HCT116 (cell line): ENCODE data around the gene PARP8. TPM values are rescaled to one million over a fixed set of nuclear protein-coding genes. Genes with fewer than 3 reads are reported as not detected.

Source experiments
- ATAC-seq: fragments of 200-7000 bp; cut with Tn5 transposase; 2 replicates; pipeline ENCODE4 v1.9.1; 2020; ENCODE audit warnings: mild to moderate bottlenecking, moderate library complexity
- BruUV-seq: library from RNA; stranded (reverse); fragments of 400-500 nt; replicated peaks from 2 replicates; lab custom pipeline; 2021; lab: Mats Ljungman, UMichigan
- CTCF ChIA-PET: fragments of 300-600 bp; sonication (Branson Sonifier 250); formaldehyde crosslinking; loops from one replicate; lab custom pipeline; 2021; ENCODE audit warnings: antibody characterized with exemption; lab: Charles Lee
- POLR2A ChIA-PET: fragments of 300-600, 350-600 bp; sonication (Branson Sonifier 250); formaldehyde crosslinking; loops from one replicate; lab custom pipeline; 2021; ENCODE audit warnings: antibody characterized with exemption; lab: Charles Lee
- RAD21 ChIA-PET, 2 experiments: fragments of 300-600 bp; sonication (Branson Sonifier 250); formaldehyde crosslinking; loops; one replicate each; lab custom pipeline; 2023; ENCODE audit warnings: low total read pairs in 2 of 2; ENCODE audit not compliant: uncharacterized antibody in 2 of 2, unreplicated experiment in 2 of 2, low non-redundant PET in 1 of 2; lab: Charles Lee
- DNase-seq: peaks from one replicate; pipeline ENCODE4 v3.0.0-alpha.2; 2010; ENCODE audit warnings: low read depth, low spot score
- H2AFZ ChIP-seq: fragments of 200-600 bp; shearing (Covaris generic), sonication (generic); 2 replicates; pipeline ENCODE4 v1.6.1; 2017; ENCODE audit warnings: low read depth, mixed run types, mixed read lengths, antibody characterized with exemption, low read length; ENCODE audit not compliant: poor library complexity, severe bottlenecking
- H3K27ac ChIP-seq: 2 replicates; pipeline ENCODE4 v1.5.1; 2012; ENCODE audit warnings: low read depth, low read length
- H3K27me3 ChIP-seq: fragments of 200-600 bp; sonication (generic); 2 replicates; pipeline ENCODE4 v1.6.1; 2016; ENCODE audit warnings: mixed run types, low read length, mixed read lengths; ENCODE audit not compliant: insufficient read depth
- H3K36me3 ChIP-seq, 2 experiments: fragments of 200-500 bp in 1 of 2; fragments of 200-600 bp in 1 of 2; sonication (Bioruptor generic) in 1 of 2; sonication (generic) in 1 of 2; 2 replicates each; pipeline versions ENCODE4 v1.5.1 to v1.6.1; 2014 to 2016; ENCODE audit warnings: low read length in 2 of 2, inconsistent platforms in 1 of 2, mixed read lengths in 1 of 2, mixed run types in 1 of 2; ENCODE audit not compliant: insufficient read depth in 2 of 2, control insufficient read depth in 1 of 2
- H3K4me1 ChIP-seq, 2 experiments: fragments of 200-600 bp in 1 of 2; sonication (generic) in 1 of 2; 2 replicates each; pipeline versions ENCODE4 v1.5.1 to v1.6.1; 2012 to 2017; ENCODE audit warnings: low read length in 2 of 2, inconsistent platforms in 1 of 2, mild to moderate bottlenecking in 1 of 2, mixed read lengths in 1 of 2, mixed run types in 1 of 2, moderate library complexity in 1 of 2; ENCODE audit not compliant: insufficient read depth in 2 of 2, control insufficient read depth in 1 of 2
- H3K4me2 ChIP-seq: fragments of 200-600 bp; sonication (generic); 2 replicates; pipeline ENCODE4 v1.6.1; 2017; ENCODE audit warnings: mixed run types, low read length, mixed read lengths
- H3K4me3 ChIP-seq, 2 experiments: fragments of 200-600 bp in 1 of 2; sonication (generic) in 1 of 2; replicated peaks in 1 of 2; 2 replicates each; pipeline ENCODE4 v1.5.1; 2011 to 2016; ENCODE audit warnings: low read length in 2 of 2, control low read depth in 1 of 2, low read depth in 1 of 2, mild to moderate bottlenecking in 1 of 2, mixed read lengths in 1 of 2, mixed run types in 1 of 2
- H3K79me2 ChIP-seq: fragments of 200-600 bp; sonication (generic); 2 replicates; pipeline ENCODE4 v1.6.1; 2017; ENCODE audit warnings: mild to moderate bottlenecking, mixed run types, low read length, moderate library complexity, mixed read lengths; ENCODE audit not compliant: insufficient read depth
- H3K9ac ChIP-seq: fragments of 200-600 bp; sonication (generic); 2 replicates; pipeline ENCODE4 v1.6.1; 2016; ENCODE audit warnings: low read length, mixed read lengths
- H3K9me2 ChIP-seq: fragments of 200-600 bp; sonication (generic), shearing (Covaris generic); 2 replicates; pipeline ENCODE4 v1.6.1; 2017; ENCODE audit warnings: mixed run types, mild to moderate bottlenecking, moderate library complexity; ENCODE audit not compliant: insufficient read depth
- H3K9me3 ChIP-seq, 2 experiments: fragments of 200-500 bp in 1 of 2; fragments of 200-600 bp in 1 of 2; sonication (Bioruptor generic) in 1 of 2; sonication (generic) in 1 of 2; 2 replicates each; pipeline ENCODE4 v1.6.1; 2014 to 2017; ENCODE audit warnings: low read length in 2 of 2, mixed read lengths in 2 of 2, inconsistent platforms in 1 of 2, low read depth in 1 of 2, mild to moderate bottlenecking in 1 of 2, mixed run types in 1 of 2, moderate library complexity in 1 of 2; ENCODE audit not compliant: control insufficient read depth in 1 of 2, insufficient read depth in 1 of 2
- H4K20me1 ChIP-seq: fragments of 200-600 bp; sonication (generic), shearing (Covaris generic); 2 replicates; pipeline ENCODE4 v1.6.1; 2017; ENCODE audit warnings: mixed run types, mild to moderate bottlenecking, moderate library complexity; ENCODE audit not compliant: insufficient read depth
- CEBPB ChIP-seq: IDR thresholded peaks from 2 replicates; pipeline ENCODE4 v1.6.1; 2012; ENCODE audit warnings: low read depth
- ELF1 ChIP-seq: IDR thresholded peaks from 2 replicates; pipeline ENCODE4 v1.6.1; 2012; ENCODE audit warnings: low read depth, borderline replicate concordance
- FOSL1 ChIP-seq: IDR thresholded peaks from 2 replicates; pipeline ENCODE4 v1.6.1; 2012; ENCODE audit warnings: low read depth
- MAX ChIP-seq: IDR thresholded peaks from 2 replicates; pipeline ENCODE4 v1.6.1; 2012
- SP1 ChIP-seq: IDR thresholded peaks from 2 replicates; pipeline ENCODE4 v1.6.1; 2012; ENCODE audit warnings: low read depth
- SRF ChIP-seq: IDR thresholded peaks from 2 replicates; pipeline ENCODE4 v1.6.1; 2012; ENCODE audit warnings: low read depth
- TCF7L2 ChIP-seq: IDR thresholded peaks from 2 replicates; pipeline ENCODE4 v1.7.0; 2011; ENCODE audit warnings: borderline replicate concordance, inconsistent platforms; ENCODE audit not compliant: insufficient read depth, insufficient read length; ENCODE audit errors: extremely low read depth
- YY1 ChIP-seq: IDR thresholded peaks from 2 replicates; pipeline ENCODE4 v1.6.1; 2011; ENCODE audit warnings: low read length, low read depth, moderate library complexity, mild to moderate bottlenecking; ENCODE audit not compliant: insufficient replicate concordance; ENCODE audit errors: extremely low read depth
- ZNF274 ChIP-seq: fragments of 200-500 bp; sonication (Bioruptor generic); IDR thresholded peaks from 2 replicates; pipeline ENCODE4 v1.6.1; 2014; ENCODE audit warnings: mild to moderate bottlenecking, low read depth, low read length, inconsistent platforms
- intact Hi-C: fragments of 100-400 bp; cut with micrococcal nuclease; formaldehyde crosslinking; loops from 2 replicates; pipeline ENCODE4 v1.10.0; 2022
- total RNA-seq: library from RNA; stranded (reverse); gene quantifications from one replicate; pipeline ENCODE4 v1.2.1, GENCODE V29; 2021; ENCODE audit not compliant: unreplicated experiment
- TF ChIP-seq, protein P1 (sequence below), 3 experiments: fragments of 200-600 bp in 1 of 3; sonication (generic) in 1 of 3; IDR thresholded peaks in 2 of 3; conservative IDR thresholded peaks in 1 of 3; 2 replicates each; pipeline ENCODE4 v1.5.1; 2012 to 2017; ENCODE audit warnings: low read depth in 2 of 3, low read length in 2 of 3, antibody characterized with exemption in 1 of 3, borderline replicate concordance in 1 of 3, control low read depth in 1 of 3, mild to moderate bottlenecking in 1 of 3, mixed read lengths in 1 of 3, mixed run types in 1 of 3, moderate library complexity in 1 of 3; ENCODE audit not compliant: insufficient read depth in 1 of 3

PARP8 gene
- total RNA-seq, 1 experiment from 2014 or later: 19.0 TPM

DNA sequence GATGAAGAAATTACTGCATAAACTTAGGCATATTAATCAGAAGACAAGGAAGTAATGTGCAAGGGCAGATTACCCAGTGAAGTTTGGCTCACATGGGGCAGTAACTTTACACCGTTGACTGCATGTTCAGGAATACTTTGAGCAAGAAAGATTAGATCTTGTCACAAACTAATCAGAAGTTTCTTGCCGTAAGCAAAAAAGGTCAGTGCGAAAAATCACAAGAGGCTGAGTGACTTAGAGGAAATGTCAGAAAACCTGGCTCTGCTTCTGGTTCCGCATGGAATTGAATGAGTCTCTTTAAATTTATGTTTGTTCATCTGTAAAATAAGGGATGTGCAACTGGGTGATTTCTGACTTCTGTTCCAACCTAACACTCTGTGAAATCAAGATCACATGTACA, 64.4 kb downstream of the PARP8 start:
- intact Hi-C loops: no loop called here
- Histone ChIP-seq H3K4me1 (0 out of 4 replicates have a peak, but pooled peaks cover 0 to 3% of the 10 kb centered on the region in 2 experiments), H3K36me3 (no peaks in the 10 kb centered on the region), H3K4me3 (no peak overlapping the region), H3K27me3 (no peaks in the 10 kb centered on the region), H3K9me2 (no peaks in the 10 kb centered on the region), H3K9me3 (no peaks in the 10 kb centered on the region), H4K20me1 (no peaks in the 10 kb centered on the region), H3K9ac (no peak overlapping the region), H3K27ac (no peak overlapping the region), H3K4me2 (no peak overlapping the region), H2AFZ (no peak overlapping the region), H3K79me2 (no peaks in the 10 kb centered on the region)
- ChIA-PET CTCF (no interaction called here), POLR2A (no interaction called here), RAD21 (no interaction called here)
- no peak for ATAC-seq
- BruUV-seq: no TSS peak
- no peak for DNase-seq
- TF ChIP-seq SRF (no peak), ZNF274 (no peak), MAX (no peak), SP1 (no peak), TCF7L2 (no peak), FOSL1 (no peak), YY1 (no peak), ELF1 (no peak), CEBPB (no peak)
- TF ChIP-seq, protein P1, sequence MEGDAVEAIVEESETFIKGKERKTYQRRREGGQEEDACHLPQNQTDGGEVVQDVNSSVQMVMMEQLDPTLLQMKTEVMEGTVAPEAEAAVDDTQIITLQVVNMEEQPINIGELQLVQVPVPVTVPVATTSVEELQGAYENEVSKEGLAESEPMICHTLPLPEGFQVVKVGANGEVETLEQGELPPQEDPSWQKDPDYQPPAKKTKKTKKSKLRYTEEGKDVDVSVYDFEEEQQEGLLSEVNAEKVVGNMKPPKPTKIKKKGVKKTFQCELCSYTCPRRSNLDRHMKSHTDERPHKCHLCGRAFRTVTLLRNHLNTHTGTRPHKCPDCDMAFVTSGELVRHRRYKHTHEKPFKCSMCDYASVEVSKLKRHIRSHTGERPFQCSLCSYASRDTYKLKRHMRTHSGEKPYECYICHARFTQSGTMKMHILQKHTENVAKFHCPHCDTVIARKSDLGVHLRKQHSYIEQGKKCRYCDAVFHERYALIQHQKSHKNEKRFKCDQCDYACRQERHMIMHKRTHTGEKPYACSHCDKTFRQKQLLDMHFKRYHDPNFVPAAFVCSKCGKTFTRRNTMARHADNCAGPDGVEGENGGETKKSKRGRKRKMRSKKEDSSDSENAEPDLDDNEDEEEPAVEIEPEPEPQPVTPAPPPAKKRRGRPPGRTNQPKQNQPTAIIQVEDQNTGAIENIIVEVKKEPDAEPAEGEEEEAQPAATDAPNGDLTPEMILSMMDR (IDR thresholded peaks at IDR 0.05 in 2 of 3, conservative IDR thresholded peaks at IDR 0.05 in 1 of 3; ENCODE audit: borderline replicate concordance in 1 of 3, insufficient read depth in 1 of 3, low read depth in 2 of 3, low read length in 2 of 3): no peak
